BE2C (cell line): ENCODE measurements around the gene ZNF277.

ENCODE experiments used
- DNase-seq: peaks from one replicate; pipeline ENCODE4 v3.0.0-alpha.2; 2020
- H3K27me3 ChIP-seq: fragments of 250-450 bp; sonication (Bioruptor Pico); 2 replicates; pipeline ENCODE4 v1.5.1; 2020; ENCODE audit warnings: mild to moderate bottlenecking
- H3K36me3 ChIP-seq: fragments of 250-450 bp; sonication (Bioruptor Pico); 2 replicates; pipeline ENCODE4 v1.5.1; 2020; ENCODE audit warnings: mild to moderate bottlenecking
- H3K4me1 ChIP-seq: fragments of 250-450 bp; sonication (Bioruptor Pico); 2 replicates; pipeline ENCODE4 v1.5.1; 2020
- H3K4me3 ChIP-seq: 2 replicates; pipeline ENCODE4 v1.5.1; 2011; ENCODE audit warnings: low read depth, low read length
- H3K9me3 ChIP-seq: fragments of 250-450 bp; sonication (Bioruptor Pico); 2 replicates; pipeline ENCODE4 v1.5.1; 2020
- TF ChIP-seq, protein P1 (sequence below): IDR thresholded peaks from 2 replicates; pipeline ENCODE4 v1.5.1; 2012; ENCODE audit warnings: mild to moderate bottlenecking, low read depth, low read length

ZNF277 gene

DNA sequence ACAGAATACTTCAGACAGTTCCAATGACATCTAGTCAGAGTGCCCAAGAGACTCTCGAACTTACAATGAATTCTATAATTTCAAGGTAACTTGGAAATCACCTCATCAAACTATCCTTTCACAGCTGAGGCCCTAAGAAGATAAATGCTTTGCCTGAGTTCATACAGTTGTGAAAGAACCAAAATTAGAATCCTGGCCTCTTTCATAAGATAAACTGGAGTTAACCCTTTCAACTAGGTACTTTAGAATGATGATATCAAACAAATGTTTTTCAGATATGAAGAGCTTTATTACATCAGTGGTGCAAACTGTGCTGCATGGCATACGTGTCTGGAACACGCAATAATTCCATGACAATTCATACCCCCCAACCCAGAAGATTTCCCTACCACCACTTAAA, 18.2 kb upstream of the ZNF277 start:
- no peaks in the 10 kb centered on the region for H3K36me3 ChIP-seq
- peaks cover 4% of the 10 kb centered on the region for H3K4me1 ChIP-seq
- no peaks in the 10 kb centered on the region for H3K27me3 ChIP-seq
- no peaks in the 10 kb centered on the region for H3K9me3 ChIP-seq
- TF ChIP-seq, protein P1, sequence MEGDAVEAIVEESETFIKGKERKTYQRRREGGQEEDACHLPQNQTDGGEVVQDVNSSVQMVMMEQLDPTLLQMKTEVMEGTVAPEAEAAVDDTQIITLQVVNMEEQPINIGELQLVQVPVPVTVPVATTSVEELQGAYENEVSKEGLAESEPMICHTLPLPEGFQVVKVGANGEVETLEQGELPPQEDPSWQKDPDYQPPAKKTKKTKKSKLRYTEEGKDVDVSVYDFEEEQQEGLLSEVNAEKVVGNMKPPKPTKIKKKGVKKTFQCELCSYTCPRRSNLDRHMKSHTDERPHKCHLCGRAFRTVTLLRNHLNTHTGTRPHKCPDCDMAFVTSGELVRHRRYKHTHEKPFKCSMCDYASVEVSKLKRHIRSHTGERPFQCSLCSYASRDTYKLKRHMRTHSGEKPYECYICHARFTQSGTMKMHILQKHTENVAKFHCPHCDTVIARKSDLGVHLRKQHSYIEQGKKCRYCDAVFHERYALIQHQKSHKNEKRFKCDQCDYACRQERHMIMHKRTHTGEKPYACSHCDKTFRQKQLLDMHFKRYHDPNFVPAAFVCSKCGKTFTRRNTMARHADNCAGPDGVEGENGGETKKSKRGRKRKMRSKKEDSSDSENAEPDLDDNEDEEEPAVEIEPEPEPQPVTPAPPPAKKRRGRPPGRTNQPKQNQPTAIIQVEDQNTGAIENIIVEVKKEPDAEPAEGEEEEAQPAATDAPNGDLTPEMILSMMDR, result no peak
- H3K4me3 ChIP-seq, result no peak overlapping the region
- no peak for DNase-seq

DNA sequence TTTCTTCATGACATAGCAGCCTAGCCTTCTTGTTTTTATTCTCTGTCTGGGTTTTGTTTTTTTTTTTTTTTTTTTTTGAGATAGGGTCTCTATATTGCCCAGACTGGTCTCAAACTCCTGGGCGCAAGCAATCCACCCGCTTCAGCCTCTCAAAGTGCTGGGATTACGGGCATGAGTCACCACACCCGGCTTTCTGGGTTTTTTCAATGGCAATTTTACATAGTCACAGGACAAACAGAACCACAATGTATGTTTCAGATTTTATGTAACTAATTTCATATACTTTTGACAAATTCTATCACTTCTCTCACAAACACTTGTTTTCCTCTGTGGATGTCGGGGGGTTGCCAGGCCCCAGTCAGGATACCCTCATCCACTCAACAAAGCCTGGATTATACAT, 16.8 kb upstream of the ZNF277 start:
- peaks cover 4% of the 10 kb centered on the region for H3K4me1 ChIP-seq
- no peaks in the 10 kb centered on the region for H3K9me3 ChIP-seq
- no peak overlapping the region for H3K4me3 ChIP-seq
- no peaks in the 10 kb centered on the region for H3K27me3 ChIP-seq
- TF ChIP-seq, protein P1, result no peak
- no peak for DNase-seq
- no peaks in the 10 kb centered on the region for H3K36me3 ChIP-seq

DNA sequence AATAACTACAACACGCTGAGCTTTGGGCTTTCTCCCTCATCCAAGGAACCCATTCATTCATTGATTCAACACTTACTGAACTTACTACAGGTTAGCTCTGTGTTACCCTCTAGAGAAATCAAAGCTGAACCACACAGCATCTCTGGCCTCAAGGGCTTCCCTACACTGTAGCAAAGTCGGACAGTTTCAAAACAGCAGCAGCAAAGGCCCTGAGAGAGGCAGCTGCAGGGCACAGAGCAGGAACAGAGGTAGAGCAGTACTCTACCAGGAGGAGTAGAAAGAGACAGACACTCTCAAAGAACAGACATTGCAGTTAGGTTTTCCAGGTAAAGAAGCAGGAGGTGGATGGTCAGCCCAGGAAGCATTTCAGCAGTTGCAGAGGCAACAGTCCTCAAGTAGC, 16.4 kb upstream of the ZNF277 start:
- TF ChIP-seq, protein P1, result no peak
- Histone ChIP-seq H3K4me1 (peaks cover 4% of the 10 kb centered on the region), H3K36me3 (no peaks in the 10 kb centered on the region)

DNA sequence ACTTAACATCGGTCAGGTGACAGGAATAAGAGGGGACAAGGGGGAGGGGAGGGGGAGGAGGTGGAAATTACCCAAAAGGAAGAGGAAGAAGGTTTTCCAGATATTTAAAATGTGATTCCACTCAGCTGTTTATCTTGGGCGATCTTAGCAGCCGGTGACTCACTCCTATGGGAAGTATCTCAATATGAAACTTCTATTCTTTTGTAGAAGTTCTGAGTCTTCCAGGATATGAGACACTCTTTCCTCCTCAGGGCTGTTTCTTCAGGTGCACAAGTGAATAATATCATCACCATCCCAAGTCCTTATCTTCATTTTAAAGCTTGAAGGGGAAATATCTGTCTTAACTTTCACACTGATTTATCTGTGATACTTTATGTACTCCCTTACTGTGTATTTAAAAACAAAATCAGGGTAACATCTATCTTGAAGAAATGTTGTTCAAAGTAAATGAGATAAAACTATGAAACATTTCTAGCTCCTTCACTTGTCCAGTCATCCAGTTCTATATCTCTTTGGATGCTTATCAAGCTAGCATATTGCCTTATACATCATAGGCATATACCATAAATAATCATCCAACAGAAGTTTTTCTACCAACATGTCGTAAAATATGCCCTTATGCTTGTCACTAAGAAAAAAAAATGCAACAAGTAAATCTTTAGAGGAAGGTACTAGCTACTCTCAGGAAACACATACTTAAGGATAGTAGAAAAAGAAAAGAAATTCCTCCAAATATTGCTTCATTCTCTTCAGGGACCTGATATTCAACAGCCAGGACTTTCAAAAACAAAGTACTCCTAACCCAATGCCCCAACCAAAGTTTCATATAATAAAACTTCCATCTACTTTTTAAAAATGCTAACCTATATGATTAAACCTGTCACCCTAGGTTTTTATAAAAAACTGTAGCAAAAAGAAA, 14.0 kb upstream of the ZNF277 start:
- Histone ChIP-seq H3K4me1 (peaks cover 1% of the 10 kb centered on the region), H3K4me3 (no peak overlapping the region), H3K9me3 (no peaks in the 10 kb centered on the region), H3K36me3 (no peaks in the 10 kb centered on the region), H3K27me3 (no peaks in the 10 kb centered on the region)
- no peak for DNase-seq
- TF ChIP-seq, protein P1, result no peak

More for the DNA sequence above, 16.4 kb upstream of the ZNF277 start:
- H3K4me3 ChIP-seq, result no peak overlapping the region
- DNase-seq, result no peak
- H3K9me3 ChIP-seq, result no peaks in the 10 kb centered on the region
- no peaks in the 10 kb centered on the region for H3K27me3 ChIP-seq

DNA sequence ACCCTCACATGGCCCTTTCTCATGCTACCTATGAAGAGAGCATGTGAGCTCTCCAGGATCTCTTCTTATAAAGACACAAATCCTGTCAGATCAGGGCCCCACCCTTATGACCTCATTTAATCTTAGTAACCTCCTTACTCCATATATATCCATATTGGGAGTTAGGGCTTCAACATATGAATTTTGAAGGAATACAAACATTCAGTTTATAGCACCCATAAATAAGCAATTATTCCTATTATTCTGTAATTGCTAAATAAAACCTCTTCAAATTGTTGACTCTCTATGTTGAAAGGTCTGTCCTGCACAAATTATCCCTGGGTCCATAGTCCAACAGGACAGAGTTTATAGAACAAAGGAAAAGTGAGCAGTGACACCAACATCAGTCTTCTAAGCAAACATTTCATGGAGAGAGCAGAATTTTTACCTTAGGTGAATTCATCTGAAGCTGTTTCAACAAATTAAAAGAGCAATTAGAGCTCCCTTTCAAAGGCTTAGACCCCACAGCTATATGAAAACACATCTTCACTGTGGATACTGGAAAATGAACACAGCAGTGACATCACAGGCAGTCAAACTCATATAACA, 12.5 kb upstream of the ZNF277 start:
- no peaks in the 10 kb centered on the region for H3K27me3 ChIP-seq
- no peaks in the 10 kb centered on the region for H3K36me3 ChIP-seq
- TF ChIP-seq, protein P1, result no peak
- no peak overlapping the region for H3K4me3 ChIP-seq
- no peaks in the 10 kb centered on the region for H3K4me1 ChIP-seq
- DNase-seq, result no peak
- no peaks in the 10 kb centered on the region for H3K9me3 ChIP-seq

DNA sequence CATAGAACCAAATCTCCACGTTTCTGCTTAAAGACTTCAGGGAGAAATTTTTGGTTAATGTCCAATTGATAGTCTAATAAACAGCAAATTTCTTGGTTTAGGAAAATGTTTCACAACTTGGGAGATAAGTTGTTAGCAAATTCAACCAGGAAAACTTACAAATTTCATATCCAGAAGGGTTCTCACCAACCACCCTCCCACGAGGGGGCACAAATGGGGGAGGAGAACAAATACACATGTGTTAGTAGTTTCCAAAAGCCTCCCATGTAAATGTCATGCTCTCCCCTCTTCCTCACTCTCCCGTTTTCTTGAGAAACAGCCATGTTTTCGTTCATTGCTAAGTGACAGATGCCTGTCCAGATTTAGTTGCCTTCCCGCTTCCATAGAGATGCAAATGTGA, 10.8 kb upstream of the ZNF277 start:
- Histone ChIP-seq H3K4me3 (no peak overlapping the region), H3K27me3 (no peaks in the 10 kb centered on the region), H3K9me3 (no peaks in the 10 kb centered on the region), H3K36me3 (no peaks in the 10 kb centered on the region), H3K4me1 (no peaks in the 10 kb centered on the region)
- no peak for DNase-seq
- TF ChIP-seq, protein P1, result no peak
